ENCODE results near the gene HLCS. TPM values are rescaled to one million over a fixed set of nuclear protein-coding genes. Genes with fewer than 3 reads are reported as not detected.
A peak's percentile ranks its signal among the peaks of the same experiment; 100 is the strongest.

HLCS gene
- total and polyA plus RNA-seq, 2 donors (not counting 1 experiment from before 2014, with no cell fraction given), result 23.1 to 40.0 TPM

DNA sequence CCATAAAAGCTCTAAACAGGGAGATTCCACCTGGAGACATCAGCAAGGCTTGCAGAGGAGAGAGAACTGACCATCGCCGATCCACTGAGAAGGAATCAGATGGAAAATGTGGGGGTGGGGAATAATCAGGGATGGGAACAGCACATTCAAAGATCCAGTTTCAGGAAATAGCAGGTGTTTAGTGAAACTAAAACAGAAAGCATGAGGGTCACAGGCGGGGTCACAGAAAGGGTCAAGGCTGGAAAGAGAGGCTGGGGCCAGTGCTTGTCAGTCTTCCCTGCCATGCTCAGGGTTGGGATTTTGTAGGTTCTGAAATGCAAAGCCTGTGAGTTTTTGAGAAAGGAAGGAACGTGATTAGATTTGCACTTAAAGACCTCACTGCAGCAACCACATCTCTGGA is 103.2 kb downstream of the HLCS start:
- Histone ChIP-seq H3K4me1 (ENCODE audit: control insufficient read depth, extremely low read depth, insufficient read depth, low read length) (peaks cover 3% of the 10 kb centered on the region), H3K27ac (ENCODE audit: insufficient read depth, low read length) (no peak overlapping the region), H3K9me3 (ENCODE audit: control insufficient read depth, insufficient read depth, low read depth, low read length) (no peaks in the 10 kb centered on the region), H3K4me3 (replicated peaks in 1 of 4; ENCODE audit: control extremely low read depth in 1 of 4, insufficient read depth in 1 of 4, low read depth in 3 of 4, low read length in 4 of 4) (no peak overlapping the region), H3K27me3 (ENCODE audit: control insufficient read depth, insufficient read depth, low read length) (no peaks in the 10 kb centered on the region), H3K36me3 (ENCODE audit: control insufficient read depth, insufficient read depth, low read length) (no peaks in the 10 kb centered on the region), H3K4me2 (ENCODE audit: extremely low read depth, insufficient read depth, low read length) (no peak overlapping the region), H4K20me1 (ENCODE audit: control insufficient read depth, extremely low read depth, insufficient read depth, low read length) (no peaks in the 10 kb centered on the region), H3K9ac (ENCODE audit: insufficient read depth, low read length) (no peak overlapping the region), H2AFZ (ENCODE audit: low read length) (no peak overlapping the region), H3K79me2 (ENCODE audit: control insufficient read depth, insufficient read depth, low read length) (no peaks in the 10 kb centered on the region)
- no peak for DNase-seq (ENCODE audit: low read depth in 2 of 2)
- TF ChIP-seq CTCF (conservative IDR thresholded peaks at IDR 0.05 in 1 of 2, IDR thresholded peaks at IDR 0.05 in 1 of 2; ENCODE audit: low read depth in 1 of 2, low read length in 2 of 2), result no peak
- TF ChIP-seq EZH2 (IDR thresholded peaks at IDR 0.05; ENCODE audit: low read length, missing control alignments), result no peak

- DNase-seq (ENCODE audit: low read depth in 2 of 2), result peak in 1 of 2 donors; percentile 35
- H3K9ac ChIP-seq (ENCODE audit: insufficient read depth, low read length), result no peak overlapping the region
- H3K36me3 ChIP-seq (ENCODE audit: control insufficient read depth, insufficient read depth, low read length), result no peaks in the 10 kb centered on the region
- H3K9me3 ChIP-seq (ENCODE audit: control insufficient read depth, insufficient read depth, low read depth, low read length), result no peaks in the 10 kb centered on the region
- no peaks in the 10 kb centered on the region for H4K20me1 ChIP-seq (ENCODE audit: control insufficient read depth, extremely low read depth, insufficient read depth, low read length)
- H3K79me2 ChIP-seq (ENCODE audit: control insufficient read depth, insufficient read depth, low read length), result no peaks in the 10 kb centered on the region
- no peak overlapping the region for H3K4me2 ChIP-seq (ENCODE audit: extremely low read depth, insufficient read depth, low read length)
- TF ChIP-seq EZH2 (IDR thresholded peaks at IDR 0.05; ENCODE audit: low read length, missing control alignments) (no peak), CTCF (conservative IDR thresholded peaks at IDR 0.05 in 1 of 2, IDR thresholded peaks at IDR 0.05 in 1 of 2; ENCODE audit: low read depth in 1 of 2, low read length in 2 of 2) (no peak)
- no peaks in the 10 kb centered on the region for H3K27me3 ChIP-seq (ENCODE audit: control insufficient read depth, insufficient read depth, low read length)
- H2AFZ ChIP-seq (ENCODE audit: low read length), result no peak overlapping the region
- H3K27ac ChIP-seq (ENCODE audit: insufficient read depth, low read length), result no peak overlapping the region
- H3K4me1 ChIP-seq (ENCODE audit: control insufficient read depth, extremely low read depth, insufficient read depth, low read length), result peaks cover 3% of the 10 kb centered on the region
- H3K4me3 ChIP-seq (replicated peaks in 1 of 4; ENCODE audit: control extremely low read depth in 1 of 4, insufficient read depth in 1 of 4, low read depth in 3 of 4, low read length in 4 of 4), result no peak overlapping the region
Measured at GRCh38 chr21:36861595-36862323, 104.7 kb downstream of the HLCS start.

DNA sequence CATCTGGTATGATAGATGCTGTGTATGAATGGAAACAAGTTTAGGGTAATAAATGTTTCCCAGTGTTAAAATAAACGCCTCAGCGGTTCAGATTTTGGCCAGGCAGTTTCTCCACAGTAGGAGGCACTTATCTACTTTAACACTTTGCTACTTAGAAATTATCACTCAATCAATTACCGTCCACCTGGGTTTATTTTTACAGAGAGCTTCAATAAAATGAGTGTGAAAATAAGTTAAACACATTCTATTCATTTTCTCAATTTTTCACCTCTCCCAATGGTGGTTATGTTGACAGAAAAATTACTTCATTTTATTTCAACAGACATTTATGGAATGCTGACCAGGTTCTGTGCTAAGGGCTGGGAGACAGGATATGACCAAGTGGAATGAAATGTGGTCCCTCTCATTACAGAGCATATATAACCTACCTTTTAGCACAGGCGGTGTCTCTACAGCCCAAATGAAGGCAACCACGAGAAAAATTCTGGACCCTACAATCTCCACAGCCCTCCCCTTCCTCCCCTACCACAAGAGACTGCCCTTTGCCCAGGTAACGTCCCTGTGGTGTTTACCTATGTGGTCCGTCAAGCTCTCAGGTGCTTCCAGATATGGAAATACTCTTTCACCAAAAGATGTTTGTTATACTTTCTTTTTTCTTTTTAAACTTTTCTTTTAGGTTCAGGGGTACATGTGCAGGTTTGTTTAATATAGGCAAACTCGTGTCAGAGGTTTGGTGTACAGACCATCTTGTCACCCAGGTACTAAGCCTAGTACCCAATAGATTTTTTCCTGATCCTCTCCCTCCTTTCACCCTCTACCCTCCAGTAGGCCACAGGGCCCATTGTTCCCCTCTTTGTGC is 105.5 kb downstream of the HLCS start:
- Histone ChIP-seq H2AFZ (ENCODE audit: low read length) (no peak overlapping the region), H3K27me3 (ENCODE audit: control insufficient read depth, insufficient read depth, low read length) (no peaks in the 10 kb centered on the region), H4K20me1 (ENCODE audit: control insufficient read depth, extremely low read depth, insufficient read depth, low read length) (no peaks in the 10 kb centered on the region), H3K79me2 (ENCODE audit: control insufficient read depth, insufficient read depth, low read length) (no peaks in the 10 kb centered on the region), H3K27ac (ENCODE audit: insufficient read depth, low read length) (no peak overlapping the region), H3K4me1 (ENCODE audit: control insufficient read depth, extremely low read depth, insufficient read depth, low read length) (peaks cover 3% of the 10 kb centered on the region), H3K4me3 (replicated peaks in 1 of 4; ENCODE audit: control extremely low read depth in 1 of 4, insufficient read depth in 1 of 4, low read depth in 3 of 4, low read length in 4 of 4) (no peak overlapping the region), H3K36me3 (ENCODE audit: control insufficient read depth, insufficient read depth, low read length) (no peaks in the 10 kb centered on the region), H3K4me2 (ENCODE audit: extremely low read depth, insufficient read depth, low read length) (no peak overlapping the region), H3K9me3 (ENCODE audit: control insufficient read depth, insufficient read depth, low read depth, low read length) (no peaks in the 10 kb centered on the region), H3K9ac (ENCODE audit: insufficient read depth, low read length) (no peak overlapping the region)
- peak; percentile 20 to 91 for DNase-seq (ENCODE audit: low read depth in 2 of 2)
- no peak for TF ChIP-seq EZH2 (IDR thresholded peaks at IDR 0.05; ENCODE audit: low read length, missing control alignments)
- no peak for TF ChIP-seq CTCF (conservative IDR thresholded peaks at IDR 0.05 in 1 of 2, IDR thresholded peaks at IDR 0.05 in 1 of 2; ENCODE audit: low read depth in 1 of 2, low read length in 2 of 2)
